HepG2 (cell line): Measurements from ENCODE around the gene PSKH1. TPM values are rescaled to one million over a fixed set of nuclear protein-coding genes. Genes with fewer than 3 reads are reported as not detected.
A peak's percentile ranks its signal among the peaks of the same experiment; 100 is the strongest.

Experiments
- ATAC-seq: fragments of 200-7000 bp; cut with Tn5 transposase; 3 replicates; pipeline ENCODE4 v1.9.1; 2020; ENCODE audit warnings: mild to moderate bottlenecking, moderate library complexity
- BruUV-seq: library from RNA; stranded (reverse); fragments of 400-500 nt; replicated peaks from 2 replicates; lab custom pipeline; 2021; lab: Mats Ljungman, UMichigan
- CTCF ChIA-PET: fragments of 300-600 bp; formaldehyde crosslinking; extraction: SDS; loops from one replicate; lab custom pipeline; 2021; ENCODE audit warnings: low total read pairs, inconsistent platforms, low intra/inter-chr PET ratio; lab: Yijun Ruan, JAX
- POLR2A ChIA-PET: fragments of 350-600 bp; sonication (Branson Sonifier 250); formaldehyde crosslinking; loops from one replicate; lab custom pipeline; 2020; ENCODE audit warnings: antibody characterized with exemption, inconsistent platforms; lab: Yijun Ruan, JAX
- DNase-seq: peaks from one replicate; pipeline ENCODE4 v3.0.0-alpha.2; 2015; ENCODE audit warnings: low spot score
- FAIRE-seq: peaks from 3 replicates; lab custom pipeline; 2011; peaks lifted over from hg19 to GRCh38; lab: Jason Lieb, UNC
- H2AFZ ChIP-seq: one replicate; pipeline ENCODE4 v1.6.1; 2011; ENCODE audit warnings: low read length, inconsistent platforms
- H3K27ac ChIP-seq: fragments of 300-600 bp; 3 replicates; pipeline ENCODE4 v1.8.0; 2011; ENCODE audit warnings: mixed run types, mild to moderate bottlenecking, mixed read lengths, low read length, inconsistent platforms; ENCODE audit not compliant: insufficient read depth; ENCODE audit errors: extremely low read length
- H3K27me3 ChIP-seq, 2 experiments: fragments of 200-600 bp in 1 of 2; 2 replicates in 1 of 2; 3 replicates in 1 of 2; pipeline versions ENCODE4 v1.6.0 to v1.8.0; 2011; ENCODE audit warnings: low read length in 2 of 2, mild to moderate bottlenecking in 2 of 2, moderate library complexity in 2 of 2, inconsistent platforms in 1 of 2; ENCODE audit not compliant: insufficient read depth in 2 of 2, control insufficient read depth in 1 of 2
- H3K36me3 ChIP-seq, 2 experiments: fragments of 200-600 bp in 1 of 2; replicated peaks in 1 of 2; 2 replicates in 1 of 2; 3 replicates in 1 of 2; pipeline versions ENCODE4 v1.5.1 to v1.8.0; 2011; ENCODE audit warnings: low read length in 2 of 2, inconsistent platforms in 1 of 2; ENCODE audit not compliant: insufficient read depth in 2 of 2, control insufficient read depth in 1 of 2
- H3K4me1 ChIP-seq: 2 replicates; pipeline ENCODE4 v1.5.1; 2012; ENCODE audit warnings: low read length, inconsistent platforms; ENCODE audit not compliant: insufficient read depth
- H3K4me2 ChIP-seq: 2 replicates; pipeline ENCODE4 v1.6.0; 2011; ENCODE audit warnings: low read depth, low read length, inconsistent platforms
- H3K4me3 ChIP-seq, 3 experiments: fragments of 200-600 bp in 1 of 3; sonication (generic), shearing (Covaris generic) in 1 of 3; replicated peaks in 1 of 3; 2 replicates each; pipeline ENCODE4 v1.5.1; 2011 to 2016; ENCODE audit warnings: low read length in 3 of 3, inconsistent platforms in 2 of 3, low read depth in 2 of 3, mild to moderate bottlenecking in 2 of 3, control low read depth in 1 of 3, mixed read lengths in 1 of 3; ENCODE audit not compliant: insufficient read depth in 1 of 3
- H3K79me2 ChIP-seq: one replicate; pipeline ENCODE4 v1.6.1; 2011; ENCODE audit warnings: low read length, inconsistent platforms; ENCODE audit not compliant: insufficient read depth
- H3K9ac ChIP-seq: 2 replicates; pipeline ENCODE4 v1.6.0; 2011; ENCODE audit warnings: mild to moderate bottlenecking, low read depth, low read length, inconsistent platforms; ENCODE audit not compliant: insufficient read depth
- H3K9me3 ChIP-seq: 2 replicates; pipeline ENCODE4 v1.5.1; 2012; ENCODE audit warnings: mild to moderate bottlenecking, low read length
- H4K20me1 ChIP-seq: 2 replicates; pipeline ENCODE4 v1.6.0; 2011; ENCODE audit warnings: inconsistent platforms, mild to moderate bottlenecking, low read length, moderate library complexity; ENCODE audit not compliant: insufficient read depth
- AKAP8 ChIP-seq: sonication (generic); formaldehyde crosslinking; IDR thresholded peaks from 2 replicates; pipeline ENCODE4 v1.5.1; 2020; ENCODE audit warnings: mild to moderate bottlenecking, missing genetic modification reagents
- CREB1 ChIP-seq, 2 experiments: fragments of 450-650 bp in 1 of 2; IDR thresholded peaks; 2 replicates each; pipeline ENCODE4 v1.6.1; 2016 to 2017; ENCODE audit warnings: control low read depth in 1 of 2, mild to moderate bottlenecking in 1 of 2, missing compliant biosample characterization in 1 of 2, missing genetic modification characterization in 1 of 2
- CTCF ChIP-seq: sonication (generic); formaldehyde crosslinking; IDR thresholded peaks from 2 replicates; pipeline ENCODE4 v1.5.0; 2020; ENCODE audit warnings: mild to moderate bottlenecking, missing genetic modification reagents, moderate library complexity
- FOSL2 ChIP-seq: sonication (generic); formaldehyde crosslinking; IDR thresholded peaks from 2 replicates; pipeline ENCODE4 v1.4.0; 2020; ENCODE audit warnings: missing genetic modification reagents
- FOXP1 ChIP-seq, 2 experiments: fragments of 450-650 bp in 1 of 2; IDR thresholded peaks; 2 replicates each; pipeline ENCODE4 v1.6.1; 2017 to 2018; ENCODE audit warnings: antibody characterized with exemption in 1 of 2
- HNRNPH1 ChIP-seq: fragments of 200-400 bp; formaldehyde crosslinking; optimal IDR thresholded peaks from 2 replicates; pipeline ENCODE3; 2017; ENCODE audit warnings: mild to moderate bottlenecking, low read depth, low read length
- IRF2 ChIP-seq: IDR thresholded peaks from 2 replicates; pipeline ENCODE4 v1.6.1; 2018; ENCODE audit warnings: missing genetic modification reagents, missing compliant biosample characterization
- RAD21 ChIP-seq: fragments of 450-650 bp; formaldehyde crosslinking; IDR thresholded peaks from 2 replicates; pipeline ENCODE4 v1.5.0; 2020; ENCODE audit warnings: mild to moderate bottlenecking
- TAF15 ChIP-seq: fragments of 200-400 bp; formaldehyde crosslinking; IDR thresholded peaks from one replicate; pipeline ENCODE4 v1.6.1; 2018; ENCODE audit warnings: mild to moderate bottlenecking, low read depth, low read length; ENCODE audit not compliant: poor library complexity, severe bottlenecking
- WIZ ChIP-seq: sonication (generic); formaldehyde crosslinking; IDR thresholded peaks from 2 replicates; pipeline ENCODE4 v1.5.1; 2020; ENCODE audit warnings: mild to moderate bottlenecking, missing genetic modification reagents
- ZBTB25 ChIP-seq: IDR thresholded peaks from 2 replicates; pipeline ENCODE4 v1.6.1; 2018; ENCODE audit warnings: missing genetic modification reagents
- ZFY ChIP-seq: sonication (generic); formaldehyde crosslinking; IDR thresholded peaks from 2 replicates; pipeline ENCODE4 v1.4.0; 2020; ENCODE audit warnings: missing genetic modification reagents
- ZNF143 ChIP-seq: sonication (generic); formaldehyde crosslinking; IDR thresholded peaks from 2 replicates; pipeline ENCODE4 v1.4.0; 2020; ENCODE audit warnings: missing genetic modification reagents
- ZNF446 ChIP-seq: sonication (generic); formaldehyde crosslinking; IDR thresholded peaks from 2 replicates; pipeline ENCODE4 v1.5.0; 2020; ENCODE audit warnings: mild to moderate bottlenecking, missing genetic modification reagents
- ZNF598 ChIP-seq: sonication (generic); formaldehyde crosslinking; IDR thresholded peaks from 2 replicates; pipeline ENCODE4 v1.5.1; 2020; ENCODE audit warnings: mild to moderate bottlenecking, missing genetic modification reagents, borderline replicate concordance
- WGBS: methylation state at CpG from one replicate; pipeline ENCODE4 v1.1.6; 2017; ENCODE audit warnings: low lambda C conversion rate; 5-methylcytosine and 5-hydroxymethylcytosine counted together
- in situ Hi-C: cut with HindIII; loops from 2 replicates; pipeline ENCODE4 v1.10.0; 2017; ENCODE audit warnings: low pct_unique_long_range_greater_than_20kb; ENCODE audit not compliant: extremely low pct_ligation_motif_present
- intact Hi-C: fragments of 100-400 bp; cut with micrococcal nuclease; formaldehyde crosslinking; loops from one replicate; pipeline ENCODE4 v1.10.0; 2022; ENCODE audit not compliant: unreplicated experiment
- polyA plus RNA-seq, 8 experiments: library from polyadenylated mRNA; depleted of rRNA in 3 of 8; stranded (reverse) in 7 of 8; unstranded in 1 of 8; fragments of >200 nt; fragmentation: Illumina TruSeq in 4 of 8; extraction: Trizol in 4 of 8; gene quantifications; 2 replicates each; pipeline versions ENCODE4 v1.2.1 to v1.2.3, GENCODE V29; 2011 to 2016; ENCODE audit warnings: low read depth in 4 of 8, missing spikeins in 1 of 8, mixed read lengths in 1 of 8; ENCODE audit not compliant: insufficient read depth in 1 of 8
- total RNA-seq, 5 experiments: library from RNA; depleted of rRNA; stranded (reverse); fragments of >200 nt; fragmentation: Illumina TruSeq; extraction: Trizol; gene quantifications; 2 replicates each; pipeline ENCODE4 v1.2.3, GENCODE V29; 2016; ENCODE audit warnings: low read depth in 1 of 5
- TF ChIP-seq, protein P1 (sequence below): sonication (generic); formaldehyde crosslinking; IDR thresholded peaks from 2 replicates; pipeline ENCODE4 v1.4.0; 2020; ENCODE audit warnings: missing genetic modification reagents

PSKH1 gene
- total and polyA plus RNA-seq, 2 of the 13 experiments (the other 11 are each of a cell fraction or from before 2014, with no cell fraction given): 8.4 to 19.1 TPM

DNA sequence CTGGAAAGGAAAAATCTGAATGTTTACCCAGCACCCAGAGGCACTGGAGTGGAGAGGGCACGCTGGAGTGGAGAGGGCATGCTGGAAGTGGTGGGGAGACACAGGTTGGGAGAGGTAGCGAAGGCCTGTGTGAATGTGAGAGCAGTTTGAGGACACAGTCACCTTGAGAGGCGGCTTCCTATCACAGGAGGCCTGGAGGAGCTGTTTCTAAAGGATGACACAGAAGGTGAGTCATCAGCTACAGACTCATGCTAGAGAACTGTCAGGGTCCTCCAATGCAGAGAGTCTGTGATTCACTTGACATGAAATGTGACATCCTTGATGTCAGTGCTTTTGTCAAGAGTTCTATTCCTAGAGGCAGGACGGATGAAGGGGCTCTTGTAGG, 24.8 kb downstream of the PSKH1 start:
- WGBS: 90% methylated on average over 4 of the region's 4 CpGs
- no peak for FAIRE-seq
- peak; percentile 53 for DNase-seq
- ATAC-seq: no peak
- peaks cover 14 to 18% of the 10 kb centered on the region in 2 experiments; a peak in 4 of 5 replicates for H3K36me3 ChIP-seq
- H3K4me2 ChIP-seq: no peak overlapping the region
- no peaks in the 10 kb centered on the region for H3K79me2 ChIP-seq
- no peak for TF ChIP-seq ZBTB25
- TF ChIP-seq FOSL2 (CRISPR knock-in tag): peak; percentile 71
- no peak for TF ChIP-seq FOXP1 (IDR thresholded peaks at IDR 0.05)
- no peak for TF ChIP-seq FOXP1 (CRISPR knock-in tag; IDR thresholded peaks at IDR 0.05)
- peak; percentile 61 for TF ChIP-seq CREB1 (IDR thresholded peaks at IDR 0.05)
- no peak for TF ChIP-seq CREB1 (CRISPR knock-in tag; IDR thresholded peaks at IDR 0.05)
- TF ChIP-seq, all 625 proteins: peak for 2
- Histone ChIP-seq H3K4me1 (peaks cover 34% of the 10 kb centered on the region), H3K9me3 (no peaks in the 10 kb centered on the region), H2AFZ (no peak overlapping the region), H3K27ac (no peak overlapping the region), H3K9ac (no peak overlapping the region), H3K4me3 (no peak overlapping the region), H3K27me3 (no peaks in the 10 kb centered on the region), H4K20me1 (peaks cover 6% of the 10 kb centered on the region; the same call in 1 of the 2 replicates)
- ChIA-PET CTCF (no interaction called here), POLR2A (interaction anchor here (0.9 kb wide), 1 partner anchor 14 kb away, joined by 3 read pairs; the partner anchor contains the start of gene CTRL)
- in situ Hi-C loops (no loop called here), intact Hi-C loops (no loop called here)
- BruUV-seq: no TSS peak

GRCh38 chr16:67919622-67920221, 26.7 kb downstream of the PSKH1 start:
- Histone ChIP-seq H3K79me2 (no peaks in the 10 kb centered on the region), H3K27ac (no peak overlapping the region), H3K4me1 (peaks cover 32% of the 10 kb centered on the region), H3K36me3 (peaks cover 22 to 27% of the 10 kb centered on the region in 2 experiments; a peak in 4 of 5 replicates), H3K4me3 (no peak overlapping the region), H3K4me2 (no peak overlapping the region), H3K9me3 (no peaks in the 10 kb centered on the region), H3K27me3 (no peaks in the 10 kb centered on the region), H3K9ac (no peak overlapping the region), H2AFZ (no peak overlapping the region), H4K20me1 (peaks cover 6% of the 10 kb centered on the region; the same call in 1 of the 2 replicates)
- ATAC-seq (peak; percentile 12; the same call in 2 of the 3 replicates), FAIRE-seq (no peak), DNase-seq (no peak)
- 88% methylated on average over 6 of the region's 6 CpGs for WGBS
- CTCF ChIA-PET: interaction anchor here (1.1 kb wide), 1 partner anchor 103 kb away, joined by 4 read pairs; no protein-coding TSS in a partner anchor
- POLR2A ChIA-PET: interaction anchor here (0.9 kb wide), 1 partner anchor 16 kb away, joined by 3 read pairs; no protein-coding TSS in a partner anchor
- no TSS peak for BruUV-seq
- in situ Hi-C loops: no loop called here
- intact Hi-C loops: no loop called here
- TF ChIP-seq ZNF446 (CRISPR knock-in tag) (no peak), TAF15 (no peak), WIZ (CRISPR knock-in tag) (no peak), CTCF (CRISPR knock-in tag) (peak; percentile 47), ZNF143 (CRISPR knock-in tag) (no peak), AKAP8 (CRISPR knock-in tag) (no peak), HNRNPH1 (no peak), RAD21 (CRISPR knock-in tag) (peak; percentile 25; the same call in 1 of the 2 replicates), IRF2 (CRISPR knock-in tag) (no peak), ZNF598 (no peak), ZFY (CRISPR knock-in tag) (no peak)
- TF ChIP-seq, protein P1, sequence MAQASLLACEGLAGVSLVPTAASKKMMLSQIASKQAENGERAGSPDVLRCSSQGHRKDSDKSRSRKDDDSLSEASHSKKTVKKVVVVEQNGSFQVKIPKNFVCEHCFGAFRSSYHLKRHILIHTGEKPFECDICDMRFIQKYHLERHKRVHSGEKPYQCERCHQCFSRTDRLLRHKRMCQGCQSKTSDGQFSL (CRISPR knock-in tag): no peak
